Measurements from ENCODE around the gene ASB18.

DNA sequence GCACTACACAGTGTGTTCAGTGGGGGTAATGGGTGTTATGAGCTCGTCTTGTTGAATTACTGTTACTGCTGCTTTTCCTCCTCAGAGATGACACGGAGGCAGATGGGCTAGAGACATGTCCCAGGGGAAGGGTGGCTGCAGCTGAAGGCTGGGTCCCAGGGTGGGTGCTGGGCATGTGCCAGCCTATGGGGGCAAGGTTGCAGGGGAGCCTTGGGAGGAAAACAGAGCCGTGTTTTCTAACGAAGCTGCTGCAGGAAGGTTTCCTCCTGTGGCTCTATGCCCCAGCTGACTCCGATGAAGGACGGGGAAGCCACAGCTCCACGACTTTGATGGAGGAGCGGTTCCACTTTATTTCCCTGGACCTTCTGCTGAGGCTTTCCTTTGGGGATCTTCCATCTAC, 42.4 kb downstream of the ASB18 start:
- TF ChIP-seq, protein P1, sequence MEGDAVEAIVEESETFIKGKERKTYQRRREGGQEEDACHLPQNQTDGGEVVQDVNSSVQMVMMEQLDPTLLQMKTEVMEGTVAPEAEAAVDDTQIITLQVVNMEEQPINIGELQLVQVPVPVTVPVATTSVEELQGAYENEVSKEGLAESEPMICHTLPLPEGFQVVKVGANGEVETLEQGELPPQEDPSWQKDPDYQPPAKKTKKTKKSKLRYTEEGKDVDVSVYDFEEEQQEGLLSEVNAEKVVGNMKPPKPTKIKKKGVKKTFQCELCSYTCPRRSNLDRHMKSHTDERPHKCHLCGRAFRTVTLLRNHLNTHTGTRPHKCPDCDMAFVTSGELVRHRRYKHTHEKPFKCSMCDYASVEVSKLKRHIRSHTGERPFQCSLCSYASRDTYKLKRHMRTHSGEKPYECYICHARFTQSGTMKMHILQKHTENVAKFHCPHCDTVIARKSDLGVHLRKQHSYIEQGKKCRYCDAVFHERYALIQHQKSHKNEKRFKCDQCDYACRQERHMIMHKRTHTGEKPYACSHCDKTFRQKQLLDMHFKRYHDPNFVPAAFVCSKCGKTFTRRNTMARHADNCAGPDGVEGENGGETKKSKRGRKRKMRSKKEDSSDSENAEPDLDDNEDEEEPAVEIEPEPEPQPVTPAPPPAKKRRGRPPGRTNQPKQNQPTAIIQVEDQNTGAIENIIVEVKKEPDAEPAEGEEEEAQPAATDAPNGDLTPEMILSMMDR (conservative IDR thresholded peaks at IDR 0.05), result no peak
- no peak for TF ChIP-seq EZH2 (IDR thresholded peaks at IDR 0.05; ENCODE audit: low read depth)
